ENCODE results near the gene SLC18B1.

Gene SLC18B1

GRCh38 chr6:132746048-132746447 is 52.4 kb downstream of the SLC18B1 start:
- TF ChIP-seq CTCF (IDR thresholded peaks at IDR 0.05; ENCODE audit: borderline replicate concordance, insufficient read depth, low read depth, low read length) = no peak
- H3K4me3 ChIP-seq (ENCODE audit: low read depth, low read length) = no peak overlapping the region

GRCh38 chr6:132742495-132742894 is 55.9 kb downstream of the SLC18B1 start:
- no peak overlapping the region for H3K4me3 ChIP-seq (ENCODE audit: low read depth, low read length)
- TF ChIP-seq CTCF (IDR thresholded peaks at IDR 0.05; ENCODE audit: borderline replicate concordance, insufficient read depth, low read depth, low read length) = no peak

- H3K4me3 ChIP-seq (ENCODE audit: low read depth, low read length) = no peak overlapping the region
- TF ChIP-seq CTCF (IDR thresholded peaks at IDR 0.05; ENCODE audit: borderline replicate concordance, insufficient read depth, low read depth, low read length) = no peak
Measured at GRCh38 chr6:132741281-132741680, 57.2 kb downstream of the SLC18B1 start.

- H3K4me3 ChIP-seq (ENCODE audit: low read depth, low read length) = no peak overlapping the region
- TF ChIP-seq CTCF (IDR thresholded peaks at IDR 0.05; ENCODE audit: borderline replicate concordance, insufficient read depth, low read depth, low read length) = no peak
Measured at GRCh38 chr6:132736239-132736638, 62.2 kb downstream of the SLC18B1 start.

DNA sequence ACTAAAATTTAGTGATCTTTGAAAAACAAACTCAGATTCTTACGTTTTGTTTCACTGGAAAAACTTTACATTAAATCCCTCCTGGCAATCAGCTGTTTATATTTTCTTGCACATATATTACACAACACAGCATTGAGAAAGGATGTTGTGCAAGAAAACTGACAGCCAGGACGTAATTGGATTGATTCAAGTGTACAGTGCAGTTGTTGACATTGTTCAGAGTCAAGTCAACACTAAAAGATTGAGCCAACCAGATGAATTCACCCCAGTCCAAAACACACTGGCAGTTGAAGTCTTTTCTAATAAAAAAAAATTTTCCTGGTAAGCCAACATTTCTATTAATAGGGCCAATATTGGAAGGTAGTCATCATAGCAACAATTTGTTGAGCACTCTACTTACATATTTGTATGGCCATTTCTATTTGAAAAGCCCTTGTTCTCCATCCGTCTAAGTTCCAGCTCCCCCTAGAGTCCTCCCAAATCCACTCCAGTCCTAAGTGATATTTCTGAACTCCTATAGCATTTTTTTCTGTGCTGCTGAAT is 63.7 kb downstream of the SLC18B1 start:
- H3K4me3 ChIP-seq (ENCODE audit: low read depth, low read length) = no peak overlapping the region
- no peak for TF ChIP-seq CTCF (IDR thresholded peaks at IDR 0.05; ENCODE audit: borderline replicate concordance, insufficient read depth, low read depth, low read length)

DNA sequence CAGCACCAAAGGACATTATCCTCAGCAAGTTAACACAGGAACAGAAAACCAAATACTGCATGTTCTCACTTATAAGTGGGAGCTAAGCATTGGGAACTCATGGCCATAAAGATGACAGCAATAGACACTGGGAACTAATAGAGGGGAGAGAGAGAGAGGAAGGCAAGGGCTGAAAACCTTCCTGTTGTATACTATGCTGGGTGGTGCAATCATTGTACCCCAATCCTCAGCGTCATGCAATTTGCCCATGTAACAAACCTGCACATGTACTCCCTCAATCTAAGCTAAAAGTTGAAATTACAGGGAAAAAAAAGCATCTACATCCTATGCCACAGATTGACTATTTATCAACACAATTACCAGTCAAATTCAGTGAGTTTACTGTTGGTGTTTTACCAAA is 64.6 kb downstream of the SLC18B1 start:
- H3K4me3 ChIP-seq (ENCODE audit: low read depth, low read length) = no peak overlapping the region
- TF ChIP-seq CTCF (IDR thresholded peaks at IDR 0.05; ENCODE audit: borderline replicate concordance, insufficient read depth, low read depth, low read length) = no peak

DNA sequence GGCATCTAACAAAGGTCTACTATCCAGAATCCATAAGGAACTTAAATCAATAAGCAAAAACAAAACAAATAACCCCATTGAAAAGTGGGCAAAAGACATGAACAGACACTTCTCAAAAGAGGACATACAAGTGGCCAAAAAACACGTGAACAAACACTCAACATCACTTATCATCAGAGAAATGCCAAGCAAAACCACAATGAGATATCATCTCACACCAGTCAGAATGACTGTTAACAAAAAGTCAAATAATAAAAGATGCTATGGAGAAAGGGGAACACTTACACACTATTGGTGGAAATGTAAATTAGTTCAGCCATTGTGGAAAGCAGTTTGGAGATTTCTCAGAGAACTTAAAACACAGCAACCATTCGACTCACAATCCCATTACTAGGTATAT is 65.2 kb downstream of the SLC18B1 start:
- no peak overlapping the region for H3K4me3 ChIP-seq (ENCODE audit: low read depth, low read length)
- no peak for TF ChIP-seq CTCF (IDR thresholded peaks at IDR 0.05; ENCODE audit: borderline replicate concordance, insufficient read depth, low read depth, low read length)

Measured in GM12875 (cell line).